Breast epithelium (tissue), 3 donors: ENCODE results near the gene MOB3A.

Experiments
- POLR2A ChIP-seq: fragments of 450-650 bp; IDR thresholded peaks from one replicate; pipeline ENCODE4 v1.6.1; 2016; ENCODE audit warnings: antibody characterized with exemption, mild to moderate bottlenecking, moderate library complexity
- TF ChIP-seq, protein P1 (sequence below), 3 donors: fragments of 450-650 bp; IDR thresholded peaks; one replicate each; pipeline ENCODE4 v1.5.1; 2016 to 2017; ENCODE audit warnings: antibody characterized with exemption in 3 of 3, mild to moderate bottlenecking in 3 of 3, moderate library complexity in 3 of 3

DNA sequence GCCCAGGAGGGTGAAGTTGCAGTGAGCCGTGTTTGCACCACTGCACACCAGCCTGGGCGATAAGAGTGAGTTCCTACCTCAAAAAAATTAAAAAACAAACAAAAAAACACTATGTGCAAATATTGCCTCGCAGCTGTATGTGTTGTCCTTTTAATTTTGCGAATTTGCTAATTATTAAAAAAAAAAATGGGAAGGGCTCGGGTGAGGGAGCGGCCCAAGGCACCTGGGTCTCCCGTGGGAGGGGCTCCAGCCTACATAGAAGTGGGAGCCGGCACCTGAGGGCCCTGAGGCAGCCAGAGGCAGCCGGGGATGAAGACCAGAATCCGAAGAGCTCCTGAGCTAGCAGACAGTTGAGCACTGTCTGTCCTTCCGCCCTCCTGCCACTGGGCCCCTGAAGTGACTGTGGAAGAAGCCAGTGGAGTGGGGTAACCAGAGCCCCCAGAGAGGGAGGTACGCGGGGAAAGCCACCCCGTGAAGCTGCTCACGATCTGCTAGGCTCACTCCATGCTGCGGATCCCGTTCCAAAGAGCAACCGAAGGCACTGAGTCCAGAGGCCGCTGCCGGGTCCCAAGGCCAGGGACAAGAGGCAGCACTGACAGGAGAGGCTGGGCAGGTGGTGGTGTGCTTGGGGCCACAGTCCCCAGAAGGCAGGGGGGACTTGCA, 7.0 kb upstream of the MOB3A start:
- TF ChIP-seq, protein P1, sequence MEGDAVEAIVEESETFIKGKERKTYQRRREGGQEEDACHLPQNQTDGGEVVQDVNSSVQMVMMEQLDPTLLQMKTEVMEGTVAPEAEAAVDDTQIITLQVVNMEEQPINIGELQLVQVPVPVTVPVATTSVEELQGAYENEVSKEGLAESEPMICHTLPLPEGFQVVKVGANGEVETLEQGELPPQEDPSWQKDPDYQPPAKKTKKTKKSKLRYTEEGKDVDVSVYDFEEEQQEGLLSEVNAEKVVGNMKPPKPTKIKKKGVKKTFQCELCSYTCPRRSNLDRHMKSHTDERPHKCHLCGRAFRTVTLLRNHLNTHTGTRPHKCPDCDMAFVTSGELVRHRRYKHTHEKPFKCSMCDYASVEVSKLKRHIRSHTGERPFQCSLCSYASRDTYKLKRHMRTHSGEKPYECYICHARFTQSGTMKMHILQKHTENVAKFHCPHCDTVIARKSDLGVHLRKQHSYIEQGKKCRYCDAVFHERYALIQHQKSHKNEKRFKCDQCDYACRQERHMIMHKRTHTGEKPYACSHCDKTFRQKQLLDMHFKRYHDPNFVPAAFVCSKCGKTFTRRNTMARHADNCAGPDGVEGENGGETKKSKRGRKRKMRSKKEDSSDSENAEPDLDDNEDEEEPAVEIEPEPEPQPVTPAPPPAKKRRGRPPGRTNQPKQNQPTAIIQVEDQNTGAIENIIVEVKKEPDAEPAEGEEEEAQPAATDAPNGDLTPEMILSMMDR (IDR thresholded peaks at IDR 0.05) = no peak
- TF ChIP-seq POLR2A = no peak
